Epithelial cell of proximal tubule (primary cell): ENCODE results near the gene PPIL4. TPM values are rescaled to one million over a fixed set of nuclear protein-coding genes. Genes with fewer than 3 reads are reported as not detected.

Source experiments
- DNase-seq: peaks from one replicate; pipeline ENCODE4 v3.0.0-alpha.2; 2011; ENCODE audit warnings: low read depth
- H3K4me3 ChIP-seq: 2 replicates; pipeline ENCODE4 v1.5.1; 2011; ENCODE audit warnings: low read depth, mild to moderate bottlenecking, low read length
- total RNA-seq: library from RNA; depleted of rRNA; stranded (reverse); fragments of >200 nt; gene quantifications from 2 replicates; pipeline ENCODE4 v1.2.3, GENCODE V29; 2015
- TF ChIP-seq, protein P1 (sequence below): conservative IDR thresholded peaks from 2 replicates; pipeline ENCODE4 v1.5.1; 2012; ENCODE audit warnings: low read depth, mild to moderate bottlenecking, low read length

Gene PPIL4
- total RNA-seq, 1 donor from 2014 or later = 33.0 TPM

DNA sequence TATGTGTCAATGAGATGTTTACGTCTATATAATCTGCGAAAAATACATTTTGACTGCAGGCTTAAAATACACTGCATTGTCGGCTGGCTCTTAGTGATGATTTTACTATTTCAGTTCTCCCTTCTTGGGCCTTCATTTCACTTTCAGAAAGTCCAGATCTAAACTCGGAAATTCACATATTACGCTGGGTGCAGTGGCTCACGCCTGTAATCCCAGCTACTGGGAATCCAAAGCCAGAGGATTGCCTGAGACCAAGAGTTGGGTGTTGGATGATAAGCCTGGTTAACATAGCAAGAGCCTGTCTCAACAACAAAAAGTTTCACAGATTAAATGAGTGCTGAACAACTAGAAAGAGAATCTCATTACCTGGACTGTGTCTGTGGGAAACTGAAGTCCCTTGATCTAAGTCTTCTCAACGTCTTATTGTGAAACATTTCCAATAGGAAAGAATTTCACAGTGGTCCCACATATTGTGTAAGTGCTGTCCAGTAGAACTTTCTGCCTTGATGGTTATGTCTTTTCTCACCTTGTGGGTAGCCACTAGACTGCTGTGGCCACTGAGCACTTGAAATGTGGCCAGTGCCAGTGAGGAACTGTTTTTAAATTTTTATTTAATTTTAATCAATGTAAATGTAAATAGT is 22.2 kb upstream of the PPIL4 start:
- no peak for DNase-seq
- no peak overlapping the region for H3K4me3 ChIP-seq
- TF ChIP-seq, protein P1, sequence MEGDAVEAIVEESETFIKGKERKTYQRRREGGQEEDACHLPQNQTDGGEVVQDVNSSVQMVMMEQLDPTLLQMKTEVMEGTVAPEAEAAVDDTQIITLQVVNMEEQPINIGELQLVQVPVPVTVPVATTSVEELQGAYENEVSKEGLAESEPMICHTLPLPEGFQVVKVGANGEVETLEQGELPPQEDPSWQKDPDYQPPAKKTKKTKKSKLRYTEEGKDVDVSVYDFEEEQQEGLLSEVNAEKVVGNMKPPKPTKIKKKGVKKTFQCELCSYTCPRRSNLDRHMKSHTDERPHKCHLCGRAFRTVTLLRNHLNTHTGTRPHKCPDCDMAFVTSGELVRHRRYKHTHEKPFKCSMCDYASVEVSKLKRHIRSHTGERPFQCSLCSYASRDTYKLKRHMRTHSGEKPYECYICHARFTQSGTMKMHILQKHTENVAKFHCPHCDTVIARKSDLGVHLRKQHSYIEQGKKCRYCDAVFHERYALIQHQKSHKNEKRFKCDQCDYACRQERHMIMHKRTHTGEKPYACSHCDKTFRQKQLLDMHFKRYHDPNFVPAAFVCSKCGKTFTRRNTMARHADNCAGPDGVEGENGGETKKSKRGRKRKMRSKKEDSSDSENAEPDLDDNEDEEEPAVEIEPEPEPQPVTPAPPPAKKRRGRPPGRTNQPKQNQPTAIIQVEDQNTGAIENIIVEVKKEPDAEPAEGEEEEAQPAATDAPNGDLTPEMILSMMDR = no peak

DNA sequence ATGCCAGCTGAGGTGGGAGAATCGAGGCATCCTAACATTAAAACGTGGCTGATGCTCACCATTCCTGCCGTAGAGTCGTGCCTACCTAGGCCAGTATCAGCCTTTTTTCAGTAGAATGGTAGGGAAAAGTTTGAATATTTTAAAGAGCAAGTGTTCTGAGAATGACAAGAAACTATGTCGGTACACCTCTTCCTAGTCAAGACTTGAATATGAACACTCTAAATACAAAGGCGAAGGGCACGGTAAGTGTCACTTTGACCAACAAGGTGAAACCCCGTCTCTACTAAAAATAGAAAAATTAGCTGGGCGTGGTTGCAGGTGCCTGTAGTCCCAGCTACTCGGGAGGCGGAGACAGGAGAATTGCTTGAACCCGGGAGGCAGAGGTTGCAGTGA is 21.3 kb upstream of the PPIL4 start:
- no peak for DNase-seq
- TF ChIP-seq, protein P1 = no peak
- peak overlapping the region; percentile 96 for H3K4me3 ChIP-seq

DNA sequence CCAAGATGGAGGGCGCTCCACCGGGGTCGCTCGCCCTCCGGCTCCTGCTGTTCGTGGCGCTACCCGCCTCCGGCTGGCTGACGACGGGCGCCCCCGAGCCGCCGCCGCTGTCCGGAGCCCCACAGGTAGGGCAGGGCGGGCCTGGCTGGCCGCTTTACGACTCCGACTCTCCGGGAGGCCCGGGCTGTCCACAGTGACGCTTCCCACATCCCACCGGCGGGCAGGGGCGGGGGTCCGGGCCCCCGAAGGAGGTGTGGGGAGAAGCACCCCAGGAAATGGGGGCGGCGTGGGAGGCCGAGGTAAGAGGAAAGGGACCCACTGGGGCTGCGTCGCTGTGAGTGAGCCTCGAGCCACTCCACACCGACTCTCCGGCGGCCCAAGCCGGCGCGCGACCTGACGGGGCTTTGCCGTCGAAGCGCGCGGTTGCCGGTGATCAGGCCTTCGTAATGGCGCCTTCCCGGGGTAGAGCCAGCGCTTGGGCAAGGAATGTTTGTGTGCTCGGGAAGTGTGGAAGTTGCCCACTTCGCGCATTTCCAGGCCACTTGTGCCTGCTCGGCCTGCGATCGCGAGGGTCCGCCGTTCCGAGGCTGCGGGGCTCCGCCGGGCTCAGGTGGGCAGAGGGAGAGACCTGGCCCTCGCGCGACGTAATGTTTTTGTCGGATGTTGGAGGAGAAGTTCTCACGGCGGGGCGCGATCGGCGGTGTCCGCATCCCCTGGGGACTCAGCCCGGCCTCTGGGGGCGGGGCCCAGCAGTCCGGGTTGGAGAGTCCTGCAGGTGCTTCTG is 20.8 kb upstream of the PPIL4 start:
- TF ChIP-seq, protein P1 = no peak
- no peak for DNase-seq
- peak overlapping the region; percentile 96 for H3K4me3 ChIP-seq

DNA sequence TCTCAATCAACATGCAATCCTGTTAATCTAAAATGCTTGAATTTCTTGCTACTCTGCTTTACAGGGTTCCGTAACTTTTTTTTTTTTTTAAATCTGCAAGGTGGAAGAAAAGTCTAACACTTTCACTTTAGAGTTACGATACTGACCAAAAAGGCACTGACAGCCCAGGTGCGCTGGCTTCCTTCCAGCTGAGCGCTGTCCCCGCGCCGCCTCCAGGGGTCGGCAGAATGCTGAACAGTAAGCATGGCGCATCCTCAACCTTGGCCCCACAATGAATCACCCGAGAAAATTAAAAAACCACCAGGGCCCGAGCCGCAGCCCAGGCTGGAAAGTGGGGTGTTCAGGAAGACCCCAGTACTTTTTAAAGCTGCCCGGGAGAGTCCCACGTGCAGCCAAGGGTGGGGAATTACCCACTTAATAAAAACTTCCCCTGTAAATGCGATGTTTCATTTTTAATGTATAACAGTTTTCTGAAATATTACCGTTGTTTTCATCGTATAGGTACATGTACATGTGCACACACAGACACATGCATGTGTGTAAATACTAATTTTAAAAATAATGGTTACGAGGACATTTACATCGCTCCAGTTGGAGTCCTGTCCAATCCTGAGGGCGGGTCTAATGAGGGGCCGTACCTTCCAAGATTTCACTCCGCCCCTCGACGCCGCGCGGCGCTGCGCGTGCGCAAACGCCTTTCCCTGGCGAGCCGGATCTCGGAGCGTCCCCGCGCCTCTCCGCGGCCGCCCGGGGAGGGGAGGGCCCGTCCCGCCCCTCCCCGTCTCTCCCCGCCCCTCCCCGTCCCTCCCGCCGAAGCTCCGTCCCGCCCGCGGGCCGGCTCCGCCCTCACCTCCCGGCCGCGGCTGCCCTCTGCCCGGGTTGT is 19.9 kb upstream of the PPIL4 start, which contains the start of gene GINM1:
Gene GINM1 (plus strand): TSS at position 849 of the 883 bp plus-strand sequence. CDS start 40 bp downstream, outside the sequence.
- DNase-seq = peak; percentile 36
- peak within 1 kb of the TSS; percentile 96 for H3K4me3 ChIP-seq
- TF ChIP-seq, protein P1 = peak; percentile 71

DNA sequence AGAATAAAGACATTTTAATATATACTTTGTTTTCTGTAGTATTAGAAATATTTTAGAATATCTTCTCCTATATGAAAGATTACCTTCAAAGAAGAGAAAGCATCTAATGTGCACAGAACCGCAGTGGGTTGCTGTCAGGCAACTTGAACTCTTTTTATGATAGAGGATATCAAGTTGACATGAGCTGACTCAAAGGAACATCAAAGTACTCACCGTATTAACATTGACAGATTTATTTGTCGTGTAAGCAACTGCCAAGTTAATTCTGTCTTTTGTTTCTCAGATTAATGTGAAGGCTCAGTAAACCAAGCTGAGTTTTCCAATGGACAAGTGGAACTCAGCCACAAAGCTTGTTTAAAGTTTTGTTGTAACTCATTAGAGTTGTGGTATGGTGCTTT is 18.1 kb upstream of the PPIL4 start:
- no peak for DNase-seq
- H3K4me3 ChIP-seq = no peak overlapping the region
- TF ChIP-seq, protein P1 = no peak

DNA sequence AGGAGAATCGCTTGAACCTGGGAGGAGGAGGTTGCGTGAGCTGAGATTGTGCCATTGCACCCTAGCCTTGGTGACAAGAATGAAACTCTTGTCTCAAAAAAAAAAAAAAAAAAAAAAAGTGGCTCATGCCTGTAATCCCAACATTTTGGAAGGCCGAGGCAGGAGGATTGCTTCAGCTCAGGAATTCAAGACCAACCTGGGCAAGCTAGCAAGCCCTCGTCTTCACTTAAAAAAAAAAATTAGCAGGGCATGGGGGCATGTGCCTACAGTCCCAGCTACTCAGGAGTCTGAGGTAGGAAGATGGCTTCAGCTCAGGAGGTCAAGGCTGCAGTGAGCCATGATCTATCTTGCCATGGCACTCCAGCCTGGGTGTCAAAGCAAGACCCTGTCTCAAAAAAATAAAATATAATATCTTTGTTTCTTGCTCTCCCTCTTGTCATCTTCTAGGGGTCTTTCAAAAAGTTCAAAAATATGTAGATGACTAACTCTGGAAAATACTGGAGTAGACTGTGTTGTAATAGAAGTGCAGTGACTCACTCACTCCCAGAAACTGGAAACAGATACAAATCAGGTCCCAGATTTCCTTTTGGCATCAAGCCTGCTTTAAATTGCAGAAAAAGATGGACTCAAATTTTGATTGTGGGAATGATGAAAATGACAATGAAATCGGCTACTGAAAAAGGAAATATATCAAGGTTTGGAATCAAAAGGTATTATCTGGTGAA is 17.5 kb upstream of the PPIL4 start:
- H3K4me3 ChIP-seq = no peak overlapping the region
- DNase-seq = no peak
- TF ChIP-seq, protein P1 = no peak
